BJ (cell line): ENCODE results near the gene CDK15. TPM values are rescaled to one million over a fixed set of nuclear protein-coding genes. Genes with fewer than 3 reads are reported as not detected.

Experiments
- CTCF ChIA-PET: fragments of 350-600 bp; formaldehyde crosslinking; extraction: SDS; loops from one replicate; lab custom pipeline; 2021; ENCODE audit warnings: antibody characterized with exemption, inconsistent platforms; lab: Yijun Ruan, JAX
- POLR2A ChIA-PET: fragments of 300-600 bp; sonication (Branson Sonifier 250); formaldehyde crosslinking; extraction: SDS; loops from one replicate; lab custom pipeline; 2021; ENCODE audit warnings: antibody characterized with exemption; lab: Charles Lee
- DNase-seq: peaks from one replicate; pipeline ENCODE4 v3.0.0-alpha.2; 2011; ENCODE audit warnings: low read depth
- H3K27me3 ChIP-seq: 2 replicates; pipeline ENCODE4 v1.6.0; 2011; ENCODE audit warnings: low read length; ENCODE audit not compliant: control insufficient read depth, insufficient read depth
- H3K36me3 ChIP-seq: 2 replicates; pipeline ENCODE4 v1.5.1; 2011; ENCODE audit warnings: low read length; ENCODE audit not compliant: control insufficient read depth, insufficient read depth
- H3K4me3 ChIP-seq: 2 replicates; pipeline ENCODE4 v1.5.1; 2011; ENCODE audit warnings: low read depth, mild to moderate bottlenecking, control low read depth, low read length
- CTCF ChIP-seq: IDR thresholded peaks from 2 replicates; pipeline ENCODE4 v1.5.1; 2011; ENCODE audit warnings: low read depth, mild to moderate bottlenecking, control low read depth, inconsistent platforms, low read length, moderate library complexity; ENCODE audit not compliant: insufficient read depth
- polyA plus RNA-seq: library from polyadenylated mRNA; depleted of rRNA; stranded (reverse); fragments of >200 nt; gene quantifications from 2 replicates; pipeline ENCODE4 v1.2.3, GENCODE V29; 2011

Gene CDK15
- polyA plus RNA-seq, 1 experiment: 8.2 TPM

- no peak for DNase-seq
- Histone ChIP-seq H3K27me3 (no peaks in the 10 kb centered on the region), H3K4me3 (no peak overlapping the region), H3K36me3 (no peaks in the 10 kb centered on the region; the same call in 1 of the 2 replicates)
- ChIA-PET POLR2A (no interaction called here), CTCF (interaction anchor here (0.7 to 1.0 kb wide), 4 partner anchors 9 to 346 kb away, joined by 3 to 4 read pairs (median 4); no protein-coding TSS in a partner anchor)
- TF ChIP-seq CTCF: no peak
Measured at GRCh38 chr2:201813996-201814760, 7.8 kb downstream of the CDK15 start.

GRCh38 chr2:201816657-201817575, 10.6 kb downstream of the CDK15 start:
- Histone ChIP-seq H3K27me3 (no peaks in the 10 kb centered on the region), H3K4me3 (no peak overlapping the region), H3K36me3 (no peaks in the 10 kb centered on the region)
- POLR2A ChIA-PET: no interaction called here
- CTCF ChIA-PET: no interaction called here
- DNase-seq: no peak
- no peak for TF ChIP-seq CTCF

GRCh38 chr2:201820383-201821007, 14.2 kb downstream of the CDK15 start:
- POLR2A ChIA-PET: no interaction called here
- TF ChIP-seq CTCF: no peak
- no peaks in the 10 kb centered on the region for H3K27me3 ChIP-seq
- no peak overlapping the region for H3K4me3 ChIP-seq
- CTCF ChIA-PET: interaction anchor here (1.4 kb wide), 1 partner anchor 27 kb away, joined by 3 read pairs; no protein-coding TSS in a partner anchor
- H3K36me3 ChIP-seq: 0 out of 2 replicates have a peak, but pooled peaks cover 1% of the 10 kb centered on the region
- DNase-seq: no peak

- no peak for TF ChIP-seq CTCF
- no peaks in the 10 kb centered on the region for H3K27me3 ChIP-seq
- 0 out of 2 replicates have a peak, but pooled peaks cover 1% of the 10 kb centered on the region for H3K36me3 ChIP-seq
- H3K4me3 ChIP-seq: no peak overlapping the region
- POLR2A ChIA-PET: no interaction called here
- CTCF ChIA-PET: interaction anchor here (1.4 kb wide), 1 partner anchor 26 kb away, joined by 3 read pairs; no protein-coding TSS in a partner anchor
- no peak for DNase-seq
Measured at GRCh38 chr2:201821080-201821479, 14.7 kb downstream of the CDK15 start.
